Effector CD8-positive, alpha-beta T cell (primary cell): Measurements from ENCODE around the gene NME4.
"Not testable (repeated sequence)": the region's sequence is repeated elsewhere in the genome, so short reads cannot be mapped to it uniquely, and the experiment has no call there.

Source experiments
- DNase-seq: peaks from one replicate; lab custom pipeline; 2025; lab: John Stamatoyannopoulos, UW

The NME4 gene

DNA sequence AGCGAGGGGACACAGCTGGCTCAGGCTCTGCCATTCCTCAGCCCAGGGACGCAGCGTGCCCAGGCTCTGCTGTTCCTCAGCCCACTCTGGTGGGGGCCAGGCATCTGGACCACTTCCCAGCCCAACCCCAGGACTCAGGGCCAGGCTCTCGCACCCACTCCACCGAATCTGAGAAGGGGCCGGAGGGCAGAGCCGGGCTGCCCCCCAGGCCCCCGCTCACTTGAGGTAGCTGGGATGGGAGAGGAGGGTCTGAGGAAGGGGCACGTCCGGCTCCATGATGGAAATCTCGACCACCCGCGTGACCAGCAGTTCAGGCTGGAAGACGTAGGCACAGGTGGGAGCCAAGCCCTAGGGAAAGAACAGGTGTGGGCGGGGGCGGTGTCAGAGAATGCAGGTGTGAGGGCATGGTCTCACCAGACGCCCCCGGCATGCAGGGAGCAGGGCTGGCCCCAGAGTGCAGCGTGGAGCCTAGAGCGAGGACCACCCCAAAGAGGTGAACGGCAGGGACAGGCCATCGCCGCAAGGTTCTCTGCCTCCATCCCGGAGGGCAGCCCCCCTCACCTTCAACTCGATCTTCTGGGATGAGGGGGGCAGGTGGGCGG lies 20.1 kb upstream of the NME4 start:
- DNase-seq = no peak

DNA sequence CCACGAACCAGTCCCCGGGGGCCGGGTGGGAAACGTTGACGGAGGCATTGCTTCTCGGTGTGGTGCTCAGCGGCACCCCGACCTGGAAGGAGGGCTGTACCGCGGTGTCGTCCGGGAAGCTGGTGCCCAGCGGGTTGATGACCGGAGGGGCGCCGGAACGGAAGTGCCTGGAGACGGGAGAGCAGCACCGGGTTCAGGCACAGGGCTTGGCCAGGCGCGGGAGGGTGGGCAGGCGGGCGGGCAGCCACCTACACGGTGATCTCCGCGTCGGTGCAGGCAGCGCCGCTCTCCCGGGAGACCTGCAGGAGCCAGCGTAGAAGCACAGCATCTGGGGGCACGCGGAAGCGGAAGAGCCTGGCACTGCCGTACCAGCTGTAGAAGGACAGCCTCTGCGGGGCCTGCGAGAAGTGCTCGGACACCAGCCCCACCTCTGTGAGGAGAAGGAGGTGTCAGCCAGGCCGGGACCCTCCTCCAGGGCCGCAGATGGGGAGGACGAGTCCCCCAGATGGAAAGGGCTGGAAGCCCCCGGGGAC lies 19.5 kb upstream of the NME4 start:
- DNase-seq = no peak

DNA sequence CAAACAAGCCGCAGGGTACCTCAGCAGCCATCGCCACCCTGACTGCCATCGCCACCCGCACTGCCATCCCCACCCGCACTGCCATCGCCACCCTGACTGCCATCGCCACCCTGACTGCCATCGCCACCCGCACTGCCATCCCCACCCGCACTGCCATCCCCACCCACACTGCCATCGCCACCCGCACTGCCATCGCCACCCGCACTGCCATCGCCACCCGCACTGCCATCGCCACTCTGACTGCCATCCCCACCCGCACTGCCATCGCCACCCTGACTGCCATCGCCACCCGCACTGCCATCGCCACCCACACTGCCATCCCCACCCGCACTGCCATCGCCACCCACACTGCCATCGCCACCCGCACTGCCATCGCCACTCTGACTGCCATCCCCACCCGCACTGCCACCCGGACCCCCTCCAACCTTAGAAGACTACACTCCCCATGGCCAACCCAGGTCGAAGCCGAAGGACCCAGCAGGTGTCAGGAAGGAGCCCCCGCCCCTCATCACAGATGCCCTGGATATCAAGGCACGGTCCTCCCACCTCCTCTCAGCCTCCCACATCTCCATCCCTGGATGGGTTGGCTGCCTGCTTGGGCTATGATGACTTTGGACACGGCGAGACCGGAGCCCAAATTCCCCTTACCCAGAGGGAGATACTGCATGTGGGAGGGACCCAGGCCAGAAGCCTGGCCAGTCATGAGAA lies 18.7 kb upstream of the NME4 start:
- not testable (repeated sequence) for DNase-seq

DNA sequence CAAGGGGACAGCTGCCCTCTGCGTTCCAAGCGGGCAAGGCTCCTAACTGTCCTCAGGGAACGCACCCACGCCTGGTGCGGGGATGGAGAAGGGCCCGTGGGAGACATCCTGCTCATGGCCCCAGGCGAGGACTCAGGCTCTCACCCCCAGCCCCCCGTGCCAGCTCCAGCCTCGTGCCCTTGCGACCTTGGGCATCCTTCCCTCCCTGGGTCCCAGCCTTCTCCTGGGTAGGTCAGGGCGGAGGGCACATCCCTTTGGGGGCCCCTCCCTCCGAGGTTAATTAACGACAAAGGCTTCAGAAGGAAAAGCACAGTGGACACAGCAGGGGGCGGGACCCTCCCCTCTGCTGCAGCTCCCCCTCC lies 18.2 kb upstream of the NME4 start:
- DNase-seq = no peak

GRCh38 chr16:379183-379960 lies 17.6 kb upstream of the NME4 start:
- DNase-seq = no peak

GRCh38 chr16:379961-380761 lies 16.8 kb upstream of the NME4 start:
- no peak for DNase-seq

DNA sequence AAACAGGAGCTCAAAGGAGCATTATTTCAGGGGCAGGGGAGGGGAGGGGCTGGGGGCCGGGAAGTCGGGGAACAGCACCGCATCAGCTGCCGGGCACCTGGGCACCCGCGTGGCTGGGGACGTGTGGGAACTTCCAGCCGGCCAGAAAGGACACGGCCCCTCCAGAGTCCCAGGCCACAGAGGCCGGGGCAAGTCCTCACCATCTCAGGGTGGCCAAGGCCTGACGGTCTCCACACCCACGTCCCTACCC lies 16.3 kb upstream of the NME4 start:
- no peak for DNase-seq

- no peak for DNase-seq
These were observed 15.8 kb upstream of the NME4 start for GRCh38 chr16:381012-381788.

DNA sequence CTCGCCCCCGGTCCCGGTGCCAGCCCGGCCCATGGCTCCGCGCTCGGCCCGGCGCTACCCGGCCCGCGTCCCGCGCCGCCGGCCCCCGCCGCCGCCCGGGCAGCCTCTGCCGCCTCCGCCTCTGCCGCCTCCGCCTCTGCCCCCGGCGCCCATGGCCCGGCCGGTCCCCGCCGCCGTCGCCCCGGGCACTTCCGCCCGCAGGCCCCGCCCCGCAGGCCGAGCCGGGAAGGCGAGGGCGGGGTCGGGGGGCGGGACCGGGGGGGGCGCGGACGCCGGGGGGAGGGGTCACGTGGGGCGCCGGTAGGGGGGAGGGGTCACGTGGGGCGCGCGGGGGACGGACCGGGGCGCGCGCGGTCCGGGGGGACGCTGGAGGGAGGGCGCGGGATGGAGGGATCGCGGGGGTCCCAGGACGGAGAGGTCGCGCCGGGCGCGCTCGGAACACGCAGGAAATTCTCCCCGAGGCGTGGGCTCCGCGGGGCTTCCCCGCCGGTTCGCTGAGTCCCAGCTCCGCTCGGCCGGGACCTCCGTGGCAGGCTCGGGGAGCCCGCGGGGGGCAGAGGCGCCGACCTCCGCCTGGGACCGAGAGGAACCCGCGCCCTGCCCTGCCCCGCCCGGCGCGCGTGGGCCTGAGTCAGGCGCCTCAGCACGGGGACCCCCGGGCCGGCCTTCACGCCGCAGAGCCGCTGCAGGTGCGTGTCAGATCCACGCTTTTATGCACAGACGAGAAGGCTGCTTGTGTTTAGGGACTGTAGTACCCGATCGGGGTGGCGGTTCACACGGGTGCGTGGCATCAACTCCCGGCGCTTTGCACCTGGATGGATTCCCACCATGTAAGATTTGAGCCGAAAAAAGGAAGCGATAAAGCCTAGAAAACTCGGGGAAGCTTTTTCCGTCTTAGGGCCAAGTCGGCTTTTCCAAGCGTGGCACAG lies 14.9 kb upstream of the NME4 start, which contains the start of gene PGAP6:
Gene PGAP6 (minus strand): TSS at position 190 of the 929 bp plus-strand sequence. CDS start 157 bp downstream, at position 33.
- peak; percentile 61 for DNase-seq

DNA sequence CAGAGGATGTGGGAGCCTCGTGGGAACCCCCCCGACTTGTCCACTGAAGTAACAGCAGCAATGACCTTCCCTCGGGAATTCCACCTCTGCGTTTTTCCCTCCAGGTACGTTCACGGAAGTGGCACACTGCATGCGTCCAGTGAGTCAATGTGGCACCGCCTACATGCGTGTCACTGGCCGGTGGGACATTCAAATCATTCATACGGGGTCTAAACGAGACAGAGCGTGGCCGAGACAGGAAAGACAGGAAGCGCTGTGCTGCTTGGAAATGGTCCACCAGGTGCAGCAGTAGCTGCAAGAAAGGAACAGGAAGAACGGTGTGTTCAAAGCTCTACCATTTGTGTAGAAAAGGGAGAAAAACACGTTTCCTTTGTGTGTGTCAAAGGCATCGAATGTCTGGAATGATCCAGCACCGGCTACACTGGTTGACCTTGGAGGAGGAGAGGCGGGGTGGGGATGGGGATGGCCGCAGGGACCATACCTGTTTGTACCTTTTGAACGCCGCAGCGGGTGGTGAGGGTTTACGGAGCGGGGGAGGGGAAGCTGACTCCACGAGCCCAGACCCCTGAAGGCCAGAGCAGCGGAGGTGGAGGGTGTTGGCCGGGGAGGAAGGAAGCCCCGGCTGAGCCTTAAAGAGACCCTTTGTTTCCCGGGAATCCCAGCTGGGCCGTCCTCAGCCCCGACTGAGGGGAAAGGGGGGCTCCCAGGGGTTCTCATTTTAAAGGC lies 13.5 kb upstream of the NME4 start:
- peak; percentile 21 for DNase-seq

- DNase-seq = no peak
These were observed 10.3 kb upstream of the NME4 start for GRCh38 chr16:386641-387156.

DNA sequence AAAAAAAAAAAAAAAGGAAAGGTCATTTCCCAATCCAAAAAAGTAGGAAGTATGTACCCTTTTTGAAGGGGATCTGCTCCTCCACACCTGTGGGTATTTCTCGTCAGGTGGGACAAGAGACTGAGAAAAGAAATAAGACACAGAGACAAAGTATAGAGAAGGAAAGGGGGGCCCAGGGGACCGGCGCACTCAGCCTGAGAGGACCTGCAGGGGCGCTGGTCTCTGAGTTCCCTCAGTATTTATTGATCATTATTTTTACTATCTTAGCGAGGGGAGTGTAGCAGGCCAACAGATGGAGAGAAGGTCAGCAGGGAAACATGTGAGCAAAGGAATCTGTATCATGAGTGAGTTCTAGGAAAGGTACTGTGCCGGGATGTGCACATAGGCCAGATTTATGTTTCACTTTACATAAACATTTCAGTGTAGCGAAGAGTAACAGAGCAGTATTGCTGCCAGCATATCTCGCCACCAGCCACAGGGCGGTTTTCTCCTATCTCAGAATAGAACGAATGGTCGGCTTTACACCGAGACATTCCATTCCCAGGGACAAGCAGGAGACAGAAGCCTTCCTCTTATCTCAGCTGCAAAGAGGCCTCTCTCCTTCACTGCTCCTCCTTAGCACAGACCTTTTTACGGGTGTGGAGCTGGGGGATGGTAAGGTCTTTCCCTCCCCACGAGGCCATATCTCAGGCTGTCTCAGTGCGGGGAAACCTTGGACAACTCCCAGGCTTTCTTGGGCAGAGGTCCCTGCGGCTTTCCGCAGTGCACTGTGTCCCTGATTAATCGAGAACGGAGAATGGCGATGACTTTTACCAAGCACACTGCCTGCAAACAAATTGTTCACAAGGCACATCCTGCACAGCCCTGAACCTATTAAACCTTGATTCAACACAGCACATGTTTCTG lies 9.0 kb upstream of the NME4 start:
- DNase-seq = not testable (repeated sequence)

DNA sequence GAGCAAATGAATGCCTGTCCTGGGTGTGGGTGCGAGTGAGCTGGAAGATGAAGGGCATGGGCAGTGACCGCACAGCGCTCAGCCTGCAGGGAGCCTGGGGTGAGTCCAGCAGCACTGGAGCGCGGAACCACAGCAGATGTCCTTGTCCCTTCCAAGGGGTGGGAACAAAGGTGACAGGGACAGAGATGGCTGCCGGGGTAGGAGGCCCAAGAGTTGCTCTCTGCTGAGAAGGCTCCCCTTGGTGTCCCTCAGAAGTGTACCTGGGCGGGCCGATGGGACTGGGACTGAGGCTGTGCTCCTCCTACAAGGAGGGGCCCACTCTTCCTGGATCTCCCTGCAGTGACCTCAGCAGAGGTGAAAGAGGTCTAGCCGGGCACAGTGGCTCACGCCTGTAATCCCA lies 7.6 kb upstream of the NME4 start:
- DNase-seq = no peak

GRCh38 chr16:391885-392335 lies 5.1 kb upstream of the NME4 start:
- DNase-seq = peak; percentile 59

DNA sequence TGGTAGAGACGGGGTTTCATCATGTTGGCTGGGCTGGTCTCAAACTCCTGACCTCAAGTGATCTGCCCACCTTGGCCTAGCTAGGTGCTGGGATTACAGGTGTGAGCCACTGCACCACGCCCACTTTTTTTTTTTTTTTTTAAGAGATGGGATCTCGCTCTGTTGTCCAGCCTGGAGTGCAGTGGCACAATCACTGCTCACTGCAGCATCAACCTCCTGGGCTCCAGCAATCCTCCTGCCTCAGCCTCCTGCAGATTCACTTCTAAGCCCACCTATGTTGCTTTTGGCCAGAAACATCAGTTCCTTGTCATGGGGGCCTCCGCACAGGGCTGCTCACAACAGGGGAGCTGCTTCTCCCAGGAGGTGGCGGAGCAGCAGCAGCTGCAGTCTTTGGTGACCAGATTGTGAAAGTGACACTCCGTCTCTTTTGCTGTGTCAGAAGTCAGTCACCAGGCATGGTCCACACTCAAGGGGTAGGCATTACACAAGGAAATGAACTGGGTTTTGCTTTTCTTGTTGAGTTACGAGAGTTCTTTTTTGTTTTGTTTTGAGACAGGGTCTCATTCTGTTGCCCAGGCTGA lies 4.5 kb upstream of the NME4 start:
- no peak for DNase-seq

GRCh38 chr16:396199-396598 lies 800 bp upstream of the NME4 start:
- DNase-seq = no peak

GRCh38 chr16:396605-397004 lies 394 bp upstream of the NME4 start:
- DNase-seq = no peak
